B cell (primary cell): ENCODE data around the gene SLC36A4. TPM values are rescaled to one million over a fixed set of nuclear protein-coding genes. Genes with fewer than 3 reads are reported as not detected.

Source experiments
- ATAC-seq: fragments of 200-7000 bp; cut with Tn5 transposase; one replicate; pipeline ENCODE4 v1.10.0; 2021; ENCODE audit warnings: low read depth, mild to moderate bottlenecking, moderate number of reproducible peaks, moderate library complexity
- CTCF ChIA-PET: fragments of 350-600 bp; sonication (Branson Sonifier 250); formaldehyde crosslinking; loops from one replicate; lab custom pipeline; 2021; ENCODE audit warnings: antibody characterized with exemption, inconsistent platforms; lab: Charles Lee
- POLR2A ChIA-PET: fragments of 350-600 bp; sonication (Branson Sonifier 250); formaldehyde crosslinking; loops from one replicate; lab custom pipeline; 2021; ENCODE audit warnings: antibody characterized with exemption; lab: Charles Lee
- DNase-seq: peaks from one replicate; pipeline ENCODE4 v3.0.0; 2013
- H2AFZ ChIP-seq: 2 replicates; pipeline ENCODE4 v1.6.1; 2012; ENCODE audit warnings: mild to moderate bottlenecking, low read depth, low read length; ENCODE audit not compliant: insufficient read depth, poor library complexity, severe bottlenecking
- H3K27ac ChIP-seq, 2 donors: 1 replicate in 1 of 2; 2 replicates in 1 of 2; pipeline ENCODE4 v1.5.1; 2012 to 2013; ENCODE audit warnings: low read length in 2 of 2, mild to moderate bottlenecking in 2 of 2, moderate library complexity in 1 of 2
- H3K27me3 ChIP-seq, 4 experiments: fragments of 200-600 bp in 1 of 4; sonication (generic) in 1 of 4; replicated peaks in 1 of 4; 1 replicate in 2 of 4; 2 replicates in 2 of 4; pipeline versions ENCODE4 v1.6.1 to v1.7.0; 2013 to 2016; ENCODE audit warnings: low read length in 3 of 4, mild to moderate bottlenecking in 2 of 4, mixed read lengths in 1 of 4, moderate library complexity in 1 of 4; ENCODE audit not compliant: insufficient read depth in 4 of 4, control insufficient read depth in 3 of 4; ENCODE audit errors: control extremely low read depth in 1 of 4
- H3K36me3 ChIP-seq, 2 experiments: replicated peaks in 1 of 2; 1 replicate in 1 of 2; 2 replicates in 1 of 2; pipeline versions ENCODE4 v1.6.1 to v1.7.1; 2013; ENCODE audit warnings: low read length in 1 of 2; ENCODE audit not compliant: insufficient read depth in 2 of 2, control insufficient read depth in 1 of 2; ENCODE audit errors: control extremely low read depth in 1 of 2, extremely low read depth in 1 of 2
- H3K4me1 ChIP-seq, 2 donors: fragments of 200-600 bp in 1 of 2; sonication (generic) in 1 of 2; 1 replicate in 1 of 2; 2 replicates in 1 of 2; pipeline versions ENCODE4 v1.5.1 to v1.6.1; 2013 to 2017; ENCODE audit warnings: low read length in 2 of 2; ENCODE audit not compliant: control insufficient read depth in 2 of 2, insufficient read depth in 2 of 2
- H3K4me2 ChIP-seq: replicated peaks from 2 replicates; pipeline ENCODE3; 2012; ENCODE audit warnings: mild to moderate bottlenecking, low read depth, low read length; ENCODE audit not compliant: poor library complexity, severe bottlenecking
- H3K4me3 ChIP-seq, 5 experiments: fragments of 200-600 bp in 1 of 5; sonication (generic) in 1 of 5; 1 replicate in 3 of 5; 2 replicates in 2 of 5; pipeline versions ENCODE4 v1.5.1 to v1.7.0; 2011 to 2016; ENCODE audit warnings: low read length in 4 of 5, mild to moderate bottlenecking in 4 of 5, low read depth in 2 of 5, control low read depth in 1 of 5, moderate library complexity in 1 of 5; ENCODE audit not compliant: insufficient read depth in 1 of 5; ENCODE audit errors: control extremely low read depth in 1 of 5, extremely low read depth in 1 of 5
- H3K79me2 ChIP-seq: fragments of 200-600 bp; sonication (generic); one replicate; pipeline ENCODE4 v1.6.0; 2016; ENCODE audit warnings: low read length; ENCODE audit not compliant: control insufficient read depth, insufficient read depth
- H3K9ac ChIP-seq: fragments of 200-600 bp; sonication (generic); 2 replicates; pipeline ENCODE4 v1.6.1; 2017; ENCODE audit warnings: mild to moderate bottlenecking, low read length, moderate library complexity
- H3K9me3 ChIP-seq, 3 donors: one replicate each; pipeline versions ENCODE4 v1.6.1 to v1.7.1; 2013; ENCODE audit warnings: low read length in 2 of 3; ENCODE audit not compliant: control insufficient read depth in 2 of 3, insufficient read depth in 1 of 3; ENCODE audit errors: control extremely low read depth in 1 of 3
- H4K20me1 ChIP-seq: 2 replicates; pipeline ENCODE4 v1.6.0; 2012; ENCODE audit warnings: mild to moderate bottlenecking, low read length; ENCODE audit not compliant: insufficient read depth, control insufficient read depth, poor library complexity, severe bottlenecking
- H3K27ac Mint-ChIP-seq: one replicate; pipeline ENCODE4 v1.8.0; 2021; ENCODE audit warnings: mixed read lengths
- H3K27me3 Mint-ChIP-seq: one replicate; pipeline ENCODE4 v1.8.0; 2021; ENCODE audit warnings: mixed read lengths
- H3K4me1 Mint-ChIP-seq: one replicate; pipeline ENCODE4 v1.8.0; 2021; ENCODE audit warnings: mixed read lengths
- H3K4me3 Mint-ChIP-seq: one replicate; pipeline ENCODE4 v1.8.0; 2021; ENCODE audit warnings: mixed read lengths
- H3K9me3 Mint-ChIP-seq: one replicate; pipeline ENCODE4 v1.8.0; 2022; ENCODE audit warnings: mixed read lengths; ENCODE audit not compliant: insufficient read depth
- CTCF ChIP-seq: fragments of 200-600 bp; IDR thresholded peaks from one replicate; pipeline ENCODE4 v1.8.0; 2022; ENCODE audit warnings: antibody characterized with exemption, mild to moderate bottlenecking
- EZH2 ChIP-seq: IDR thresholded peaks from 2 replicates; pipeline ENCODE4 v1.6.1; 2012; ENCODE audit warnings: borderline replicate concordance, low read depth, mild to moderate bottlenecking, moderate library complexity, low read length; ENCODE audit not compliant: insufficient read depth, poor library complexity, severe bottlenecking
- WGBS: methylation state at CpG from one replicate; pipeline ENCODE4 v1.1.5; 2013; ENCODE audit warnings: missing lambda C conversion rate; ENCODE audit not compliant: insufficient coverage; 5-methylcytosine and 5-hydroxymethylcytosine counted together
- intact Hi-C: fragments of 100-400 bp; cut with micrococcal nuclease; formaldehyde crosslinking; loops from one replicate; pipeline ENCODE4 v1.10.0; 2022
- polyA plus RNA-seq: library from polyadenylated mRNA; depleted of rRNA; stranded (reverse); fragments of >200 nt; gene quantifications from 2 replicates; pipeline ENCODE4 v1.2.3, GENCODE V29; 2012
- small RNA-seq: library from RNA; depleted of rRNA; stranded (forward); fragments of <200 nt; gene quantifications from one replicate; pipeline ENCODE3, GENCODE V24; 2012; ENCODE audit warnings: low replicate concordance, low read depth; ENCODE audit not compliant: insufficient read length
- total RNA-seq, 2 donors: library from RNA; stranded (reverse); fragments of 120-200 nt in 1 of 2; gene quantifications; 1 replicate in 1 of 2; 2 replicates in 1 of 2; pipeline versions ENCODE4 v1.2.3 to v1.2.4, GENCODE V29; 2013 to 2022

SLC36A4 gene
- total and polyA plus RNA-seq, 2 donors (not counting 1 experiment from before 2014, with no cell fraction given), result 8.6 to 28.2 TPM

GRCh38 chr11:93100211-93100610 is 97.6 kb downstream of the SLC36A4 start:
- ATAC-seq (no peak), DNase-seq (no peak)
- no peaks in the 10 kb centered on the region for H3K79me2 ChIP-seq
- H3K4me1 ChIP-seq, result no peaks in the 10 kb centered on the region
- CTCF ChIA-PET, result no interaction called here
- POLR2A ChIA-PET, result no interaction called here
- Mint-ChIP-seq H3K27me3 (no peaks in the 10 kb centered on the region), H3K9me3 (peaks cover 7% of the 10 kb centered on the region), H3K4me3 (no peak overlapping the region), H3K27ac (no peak overlapping the region), H3K4me1 (no peaks in the 10 kb centered on the region)
- 67% methylated on average over 2 of the region's 2 CpGs for WGBS
- no peaks in the 10 kb centered on the region for H4K20me1 ChIP-seq
- intact Hi-C loops, result no loop called here
- no peak overlapping the region for H2AFZ ChIP-seq
- TF ChIP-seq EZH2 (no peak), CTCF (no peak)
- no peak overlapping the region for H3K9ac ChIP-seq
- no peak overlapping the region for H3K27ac ChIP-seq
- no peaks in the 10 kb centered on the region for H3K27me3 ChIP-seq
- H3K36me3 ChIP-seq, result no peaks in the 10 kb centered on the region
- H3K4me3 ChIP-seq, result no peak overlapping the region
- no peak overlapping the region for H3K4me2 ChIP-seq
- H3K9me3 ChIP-seq, result peaks cover 1 to 4% (median 2%) of the 10 kb centered on the region in 3 donors

GRCh38 chr11:93099806-93100205 is 98.0 kb downstream of the SLC36A4 start:
- peaks cover 7% of the 10 kb centered on the region for H3K9me3 Mint-ChIP-seq
- no peaks in the 10 kb centered on the region for H3K4me1 Mint-ChIP-seq
- Histone ChIP-seq H3K36me3 (no peaks in the 10 kb centered on the region), H3K4me3 (no peak overlapping the region), H2AFZ (no peak overlapping the region), H4K20me1 (no peaks in the 10 kb centered on the region), H3K79me2 (no peaks in the 10 kb centered on the region), H3K9ac (no peak overlapping the region), H3K27ac (no peak overlapping the region), H3K27me3 (no peaks in the 10 kb centered on the region), H3K9me3 (peaks cover 1 to 4% (median 2%) of the 10 kb centered on the region in 3 donors), H3K4me1 (no peaks in the 10 kb centered on the region), H3K4me2 (no peak overlapping the region)
- WGBS, result 68% methylated on average over 2 of the region's 2 CpGs
- TF ChIP-seq CTCF (no peak), EZH2 (no peak)
- ATAC-seq (no peak), DNase-seq (no peak)
- intact Hi-C loops, result no loop called here
- no peak overlapping the region for H3K4me3 Mint-ChIP-seq
- POLR2A ChIA-PET, result no interaction called here
- CTCF ChIA-PET, result no interaction called here
- H3K27me3 Mint-ChIP-seq, result no peaks in the 10 kb centered on the region
- H3K27ac Mint-ChIP-seq, result no peak overlapping the region

Small RNAs within 50 kb of the gene (small RNA-seq; reads per million reads assigned to genes)
- not detected for gene AP003072.1

Other genes with a start within 250 kb of the SLC36A4 start
- not detected in 2 replicates for gene MTNR1B, start 228.3 kb downstream of the SLC36A4 start, total RNA-seq
- not detected in 2 replicates for gene MTNR1B, start 228.3 kb downstream of the SLC36A4 start, polyA plus RNA-seq
- not detected in 2 replicates for gene DEUP1, start 132.8 kb upstream of the SLC36A4 start, total RNA-seq
- not detected in 2 replicates for gene DEUP1, start 132.8 kb upstream of the SLC36A4 start, polyA plus RNA-seq